DOHH2 (cell line): ENCODE measurements around the gene LGR5.

Source experiments
- EZH2phosphoT487 ChIP-seq: fragments of 200-600 bp; sonication (generic); IDR thresholded peaks from 2 replicates; pipeline ENCODE4 v1.6.1; 2017; ENCODE audit warnings: borderline replicate concordance, mild to moderate bottlenecking, antibody characterized with exemption, low read length, moderate library complexity, mixed read lengths
- TF ChIP-seq, protein P1 (sequence below): fragments of 200-600 bp; sonication (generic); IDR thresholded peaks from one replicate; pipeline ENCODE4 v1.5.1; 2014; ENCODE audit warnings: antibody characterized with exemption, mild to moderate bottlenecking, low read depth, low read length; ENCODE audit not compliant: poor library complexity, severe bottlenecking

DNA sequence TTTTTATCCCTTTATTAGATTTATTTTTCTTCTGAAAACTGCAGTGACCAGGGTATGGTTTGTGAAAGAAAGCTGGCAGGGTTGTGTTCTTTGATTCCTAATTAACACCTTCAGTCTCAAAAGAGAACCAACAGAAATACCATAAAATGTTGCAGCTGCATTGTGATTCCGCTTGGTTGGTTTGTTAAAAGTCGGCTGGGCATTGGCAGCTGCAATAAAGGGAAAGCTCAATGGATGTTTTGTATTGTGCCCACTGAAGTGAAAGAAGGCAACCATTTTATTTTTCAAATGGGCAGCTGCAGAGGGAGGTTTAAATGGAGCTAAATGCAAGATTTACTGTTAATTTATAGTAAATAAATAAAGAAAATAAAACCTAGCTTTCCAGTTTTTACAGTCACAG lies 16.7 kb downstream of the LGR5 start:
- no peak for TF ChIP-seq EZH2phosphoT487
- TF ChIP-seq, protein P1, sequence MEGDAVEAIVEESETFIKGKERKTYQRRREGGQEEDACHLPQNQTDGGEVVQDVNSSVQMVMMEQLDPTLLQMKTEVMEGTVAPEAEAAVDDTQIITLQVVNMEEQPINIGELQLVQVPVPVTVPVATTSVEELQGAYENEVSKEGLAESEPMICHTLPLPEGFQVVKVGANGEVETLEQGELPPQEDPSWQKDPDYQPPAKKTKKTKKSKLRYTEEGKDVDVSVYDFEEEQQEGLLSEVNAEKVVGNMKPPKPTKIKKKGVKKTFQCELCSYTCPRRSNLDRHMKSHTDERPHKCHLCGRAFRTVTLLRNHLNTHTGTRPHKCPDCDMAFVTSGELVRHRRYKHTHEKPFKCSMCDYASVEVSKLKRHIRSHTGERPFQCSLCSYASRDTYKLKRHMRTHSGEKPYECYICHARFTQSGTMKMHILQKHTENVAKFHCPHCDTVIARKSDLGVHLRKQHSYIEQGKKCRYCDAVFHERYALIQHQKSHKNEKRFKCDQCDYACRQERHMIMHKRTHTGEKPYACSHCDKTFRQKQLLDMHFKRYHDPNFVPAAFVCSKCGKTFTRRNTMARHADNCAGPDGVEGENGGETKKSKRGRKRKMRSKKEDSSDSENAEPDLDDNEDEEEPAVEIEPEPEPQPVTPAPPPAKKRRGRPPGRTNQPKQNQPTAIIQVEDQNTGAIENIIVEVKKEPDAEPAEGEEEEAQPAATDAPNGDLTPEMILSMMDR = no peak
